Measurements from ENCODE around the gene RYR2.

DNA sequence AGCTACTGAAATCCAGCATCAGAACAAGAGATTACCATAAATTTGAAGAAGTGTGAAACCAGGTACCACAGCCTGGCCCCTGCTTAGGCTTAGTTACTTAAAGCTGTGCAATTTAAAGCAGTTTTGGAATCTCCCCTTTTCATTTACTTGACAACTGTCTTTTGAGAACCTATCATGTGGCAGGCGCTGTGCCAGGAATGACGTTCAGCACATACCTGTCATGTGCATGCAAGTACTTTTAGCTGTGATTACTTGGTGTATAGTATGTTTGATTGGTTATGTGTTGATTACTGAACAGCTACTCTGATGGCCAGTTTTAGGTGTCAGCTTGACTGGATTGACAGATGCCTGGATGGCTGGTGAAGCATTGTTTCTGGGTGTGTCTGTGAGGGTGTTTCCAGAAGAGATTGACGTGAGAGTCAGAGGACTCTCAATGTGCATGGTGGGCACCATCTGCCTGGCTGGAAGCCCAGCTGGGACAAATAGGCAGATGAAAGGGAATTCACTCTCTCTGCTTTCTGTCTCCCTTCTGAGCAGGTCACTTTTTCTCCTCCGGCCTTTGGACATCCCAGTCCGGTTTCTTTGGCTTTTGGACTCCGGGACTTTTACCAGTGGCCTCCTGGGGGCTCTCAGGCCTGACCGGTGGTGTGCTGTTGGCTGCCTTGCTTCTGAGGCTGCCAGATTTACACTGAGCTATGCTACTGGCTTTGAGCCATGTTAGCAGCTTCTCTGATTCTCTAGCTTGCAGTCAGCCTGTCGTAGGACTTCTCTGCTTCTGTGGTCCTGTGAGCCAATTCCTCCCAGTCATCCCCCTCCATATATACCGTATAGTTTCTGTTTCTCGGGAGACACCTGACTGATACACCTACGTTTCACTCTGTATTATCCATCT is 178.0 kb downstream of the RYR2 start:
- TF ChIP-seq CTCF (IDR thresholded peaks at IDR 0.05; ENCODE audit: low read length), result no peak
- no peak for TF ChIP-seq EZH2 (IDR thresholded peaks at IDR 0.05; ENCODE audit: borderline replicate concordance, low read length)
